H1 (cell line): ENCODE data around the gene NMT2. TPM values are rescaled to one million over a fixed set of nuclear protein-coding genes. Genes with fewer than 3 reads are reported as not detected.

Source experiments
- CTCF ChIA-PET: fragments of 300-600 bp; sonication (Branson Sonifier 250); formaldehyde crosslinking; loops from one replicate; lab custom pipeline; 2021; ENCODE audit not compliant: partially characterized antibody; lab: Charles Lee
- POLR2A ChIA-PET: fragments of 300-600 bp; sonication (Branson Sonifier 250); formaldehyde crosslinking; loops from one replicate; lab custom pipeline; 2021; ENCODE audit warnings: inconsistent platforms; ENCODE audit not compliant: partially characterized antibody; lab: Charles Lee
- DNase-seq, 2 experiments: peaks; one replicate each; pipeline versions ENCODE4 v3.0.0 to v3.0.0-alpha.2; 2010 to 2022; ENCODE audit warnings: low spot score in 2 of 2, low read depth in 1 of 2, mixed read lengths in 1 of 2
- FAIRE-seq: peaks from 2 replicates; lab custom pipeline; 2011; peaks lifted over from hg19 to GRCh38; lab: Jason Lieb, UNC
- H2AFZ ChIP-seq: 2 replicates; pipeline ENCODE4 v1.8.1; 2012; ENCODE audit warnings: low read length, inconsistent platforms
- H2AK5ac ChIP-seq: 2 replicates; pipeline ENCODE4 v1.6.1; 2013; ENCODE audit warnings: low read depth, low read length
- H2BK120ac ChIP-seq: replicated peaks from 2 replicates; pipeline ENCODE3; 2013; ENCODE audit warnings: low read depth, low read length, inconsistent platforms
- H2BK12ac ChIP-seq: 2 replicates; pipeline ENCODE4 v1.6.1; 2013; ENCODE audit warnings: low read depth, low read length
- H2BK15ac ChIP-seq: 2 replicates; pipeline ENCODE4 v1.6.1; 2013; ENCODE audit warnings: low read length
- H2BK20ac ChIP-seq: 2 replicates; pipeline ENCODE4 v1.6.1; 2013; ENCODE audit warnings: low read length
- H2BK5ac ChIP-seq: 2 replicates; pipeline ENCODE4 v1.6.1; 2013; ENCODE audit warnings: low read depth, low read length
- H3K14ac ChIP-seq: 2 replicates; pipeline ENCODE4 v1.6.1; 2013; ENCODE audit warnings: inconsistent platforms; ENCODE audit not compliant: insufficient read length
- H3K18ac ChIP-seq: 2 replicates; pipeline ENCODE4 v1.6.1; 2013; ENCODE audit warnings: low read length; ENCODE audit errors: extremely low read depth
- H3K23ac ChIP-seq: 2 replicates; pipeline ENCODE4 v1.6.1; 2013; ENCODE audit warnings: inconsistent platforms; ENCODE audit not compliant: insufficient read length
- H3K23me2 ChIP-seq: 2 replicates; pipeline ENCODE4 v1.6.1; 2013; ENCODE audit warnings: low read depth, low read length
- H3K27ac ChIP-seq: 2 replicates; pipeline ENCODE4 v1.6.1; 2011; ENCODE audit warnings: low read depth, low read length, inconsistent platforms
- H3K27me3 ChIP-seq, 4 experiments: replicated peaks in 1 of 4; 1 replicate in 1 of 4; 2 replicates in 3 of 4; pipeline versions ENCODE4 v1.6.1 to v1.8.1; 2011 to 2013; ENCODE audit warnings: low read length in 3 of 4, mild to moderate bottlenecking in 3 of 4, inconsistent platforms in 2 of 4, mixed read lengths in 2 of 4, moderate library complexity in 1 of 4; ENCODE audit not compliant: control insufficient read depth in 3 of 4, insufficient read depth in 3 of 4; ENCODE audit errors: extremely low read depth in 1 of 4
- H3K36me3 ChIP-seq, 4 experiments: 2 replicates each; pipeline versions ENCODE4 v1.6.1 to v1.8.1; 2011 to 2013; ENCODE audit warnings: mild to moderate bottlenecking in 4 of 4, low read length in 3 of 4, moderate library complexity in 2 of 4, control low read depth in 1 of 4, inconsistent platforms in 1 of 4; ENCODE audit not compliant: insufficient read depth in 4 of 4, control insufficient read depth in 2 of 4
- H3K4ac ChIP-seq: replicated peaks from 2 replicates; pipeline ENCODE3; 2013; ENCODE audit warnings: low read length, low read depth, mixed read lengths, inconsistent platforms; ENCODE audit not compliant: insufficient read length
- H3K4me1 ChIP-seq, 4 experiments: replicated peaks in 1 of 4; 1 replicate in 1 of 4; 2 replicates in 3 of 4; pipeline versions ENCODE4 v1.6.1 to v1.8.1; 2011 to 2013; ENCODE audit warnings: low read length in 3 of 4, inconsistent platforms in 2 of 4, mixed read lengths in 1 of 4; ENCODE audit not compliant: insufficient read depth in 4 of 4, control insufficient read depth in 3 of 4
- H3K4me2 ChIP-seq, 2 experiments: 2 replicates each; pipeline versions ENCODE4 v1.6.1 to v1.8.1; 2011 to 2013; ENCODE audit warnings: low read depth in 2 of 2, low read length in 2 of 2, control low read depth in 1 of 2, inconsistent platforms in 1 of 2, mild to moderate bottlenecking in 1 of 2; ENCODE audit not compliant: insufficient read depth in 1 of 2
- H3K4me3 ChIP-seq, 4 experiments: fragments of 200-600, 300-600 bp in 1 of 4; sonication (generic), shearing (Covaris generic), sonication (Bioruptor Twin) in 1 of 4; 2 replicates each; pipeline versions ENCODE4 v1.5.1 to v1.8.1; 2011 to 2016; ENCODE audit warnings: low read length in 4 of 4, low read depth in 3 of 4, control low read depth in 2 of 4, inconsistent platforms in 2 of 4, mild to moderate bottlenecking in 2 of 4, mixed read lengths in 1 of 4, moderate library complexity in 1 of 4; ENCODE audit not compliant: insufficient read depth in 2 of 4; ENCODE audit errors: extremely low read depth in 1 of 4
- H3K56ac ChIP-seq: replicated peaks from 2 replicates; pipeline ENCODE3; 2013; ENCODE audit warnings: low read depth, mild to moderate bottlenecking, mixed read lengths, low read length, inconsistent platforms; ENCODE audit not compliant: insufficient read length
- H3K79me1 ChIP-seq: 2 replicates; pipeline ENCODE4 v1.6.1; 2013; ENCODE audit warnings: low read depth, low read length, control low read depth
- H3K79me2 ChIP-seq, 2 experiments: 2 replicates each; pipeline versions ENCODE4 v1.6.1 to v1.8.1; 2012 to 2013; ENCODE audit warnings: low read length in 2 of 2, mild to moderate bottlenecking in 2 of 2, inconsistent platforms in 1 of 2; ENCODE audit not compliant: insufficient read depth in 2 of 2, control insufficient read depth in 1 of 2
- H3K9ac ChIP-seq, 4 experiments: replicated peaks in 1 of 4; 1 replicate in 1 of 4; 2 replicates in 3 of 4; pipeline versions ENCODE4 v1.6.1 to v1.8.1; 2011 to 2013; ENCODE audit warnings: low read depth in 3 of 4, low read length in 3 of 4, control low read depth in 2 of 4, mild to moderate bottlenecking in 2 of 4, moderate library complexity in 2 of 4, inconsistent platforms in 1 of 4; ENCODE audit errors: extremely low read depth in 1 of 4
- H3K9me3 ChIP-seq, 2 experiments: 2 replicates each; pipeline versions ENCODE4 v1.6.1 to v1.8.1; 2012 to 2013; ENCODE audit warnings: mild to moderate bottlenecking in 2 of 2, moderate library complexity in 2 of 2, control low read depth in 1 of 2, inconsistent platforms in 1 of 2, low read depth in 1 of 2, low read length in 1 of 2, mixed read lengths in 1 of 2; ENCODE audit not compliant: insufficient read depth in 2 of 2
- H4K20me1 ChIP-seq, 2 experiments: replicated peaks in 1 of 2; 2 replicates each; pipeline versions ENCODE3 to v1.8.1; 2011 to 2013; ENCODE audit warnings: inconsistent platforms in 2 of 2, low read length in 2 of 2, mild to moderate bottlenecking in 1 of 2; ENCODE audit not compliant: insufficient read depth in 2 of 2, control insufficient read depth in 1 of 2
- H4K5ac ChIP-seq: 2 replicates; pipeline ENCODE4 v1.6.1; 2013; ENCODE audit warnings: low read length, low read depth, mixed read lengths, inconsistent platforms; ENCODE audit not compliant: insufficient read length
- H4K8ac ChIP-seq: 2 replicates; pipeline ENCODE4 v1.8.0; 2013; ENCODE audit warnings: mild to moderate bottlenecking, moderate library complexity, low read length, inconsistent platforms; ENCODE audit not compliant: insufficient read depth; ENCODE audit errors: extremely low read depth
- H4K91ac ChIP-seq: replicated peaks from 2 replicates; pipeline ENCODE3; 2013; ENCODE audit warnings: low read length, mixed read lengths, inconsistent platforms; ENCODE audit not compliant: insufficient read length
- BACH1 ChIP-seq: IDR thresholded peaks from 2 replicates; pipeline ENCODE4 v1.6.1; 2012; ENCODE audit warnings: low read length, improper control_type of control experiment
- CHD1 ChIP-seq: IDR thresholded peaks from 2 replicates; pipeline ENCODE4 v1.6.1; 2012; ENCODE audit warnings: low read depth, low read length, improper control_type of control experiment
- CREB1 ChIP-seq: IDR thresholded peaks from 2 replicates; pipeline ENCODE4 v1.6.1; 2012; ENCODE audit warnings: inconsistent platforms
- JUND ChIP-seq: IDR thresholded peaks from 2 replicates; pipeline ENCODE4 v1.6.1; 2011; ENCODE audit warnings: mild to moderate bottlenecking, improper control_type of control experiment, low read length
- KDM4A ChIP-seq: IDR thresholded peaks from one replicate; pipeline ENCODE4 v1.7.1; 2012; ENCODE audit warnings: low read depth, mild to moderate bottlenecking, moderate library complexity, low read length, inconsistent platforms; ENCODE audit not compliant: severe bottlenecking
- RNF2 ChIP-seq: fragments of 200-900, 300-1000 bp; sonication (generic); IDR thresholded peaks from 2 replicates; pipeline ENCODE4 v1.7.1; 2016; ENCODE audit warnings: borderline replicate concordance, low read depth, mild to moderate bottlenecking, antibody characterized with exemption, low read length; ENCODE audit not compliant: poor library complexity, severe bottlenecking; ENCODE audit errors: missing control alignments
- SAP30 ChIP-seq: fragments of 300-600 bp; sonication (generic); IDR thresholded peaks from 2 replicates; pipeline ENCODE4 v1.7.1; 2012; ENCODE audit warnings: low read length, moderate library complexity, mild to moderate bottlenecking, inconsistent platforms; ENCODE audit not compliant: insufficient read depth, insufficient replicate concordance
- SIN3A ChIP-seq, 2 experiments: IDR thresholded peaks in 1 of 2; conservative IDR thresholded peaks in 1 of 2; 2 replicates each; pipeline ENCODE4 v1.6.1; 2011 to 2012; ENCODE audit warnings: low read length in 2 of 2, improper control_type of control experiment in 1 of 2, low read depth in 1 of 2, mild to moderate bottlenecking in 1 of 2
- TAF7 ChIP-seq: optimal IDR thresholded peaks from 2 replicates; pipeline ENCODE3; 2011; ENCODE audit warnings: low read depth, mild to moderate bottlenecking, inconsistent platforms, low read length, moderate library complexity, borderline replicate concordance
- YY1 ChIP-seq: IDR thresholded peaks from 2 replicates; pipeline ENCODE4 v1.6.1; 2011; ENCODE audit warnings: low read depth, mild to moderate bottlenecking, low read length
- WGBS, 2 experiments: shearing (Covaris generic) in 1 of 2; methylation state at CpG; one replicate each; pipeline versions ENCODE4 v1.1.6 to v1.1.7; 2013 to 2015; ENCODE audit warnings: low lambda C conversion rate in 2 of 2, mixed read lengths in 2 of 2, inconsistent platforms in 1 of 2, low coverage in 1 of 2, missing lambda C conversion rate in 1 of 2; ENCODE audit not compliant: insufficient replicate concordance in 2 of 2, insufficient coverage in 1 of 2, insufficient read length in 1 of 2; ENCODE audit errors: extremely low coverage in 1 of 2, missing lambda C conversion rate in 1 of 2; 5-methylcytosine and 5-hydroxymethylcytosine counted together
- polyA plus RNA-seq, 7 experiments: library from polyadenylated mRNA; depleted of rRNA in 3 of 7; stranded (reverse) in 5 of 7; unstranded in 2 of 7; fragments of >200 nt in 5 of 7; fragments of 200-250 nt in 2 of 7; gene quantifications; 1 replicate in 5 of 7; 2 replicates in 1 of 7; 4 replicates in 1 of 7; pipeline versions ENCODE4 v1.2.1 to v1.2.3, GENCODE V29; 2011 to 2013; ENCODE audit warnings: missing spikeins in 2 of 7, mixed read lengths in 2 of 7
- total RNA-seq: library from RNA; stranded (reverse); fragmentation: NEBNext Ultra II Directional; extraction: Animal tissue kit (Norgen Biotek cat#: 25700); gene quantifications from 2 replicates; pipeline ENCODE4 v1.2.1, GENCODE V29; 2021
- TF ChIP-seq, protein P1 (sequence below), 3 experiments: IDR thresholded peaks; 1 replicate in 2 of 3; 2 replicates in 1 of 3; pipeline versions ENCODE4 v1.5.1 to v1.6.1; 2011; ENCODE audit warnings: low read length in 3 of 3, mild to moderate bottlenecking in 3 of 3, inconsistent platforms in 2 of 3, low read depth in 1 of 3, moderate library complexity in 1 of 3; ENCODE audit not compliant: insufficient read depth in 1 of 3; ENCODE audit errors: control extremely low read depth in 1 of 3

NMT2 gene
- total and polyA plus RNA-seq, 2 of the 8 experiments (the other 6 are each of a cell fraction or from before 2014, with no cell fraction given): 4.4 to 15.4 TPM

DNA sequence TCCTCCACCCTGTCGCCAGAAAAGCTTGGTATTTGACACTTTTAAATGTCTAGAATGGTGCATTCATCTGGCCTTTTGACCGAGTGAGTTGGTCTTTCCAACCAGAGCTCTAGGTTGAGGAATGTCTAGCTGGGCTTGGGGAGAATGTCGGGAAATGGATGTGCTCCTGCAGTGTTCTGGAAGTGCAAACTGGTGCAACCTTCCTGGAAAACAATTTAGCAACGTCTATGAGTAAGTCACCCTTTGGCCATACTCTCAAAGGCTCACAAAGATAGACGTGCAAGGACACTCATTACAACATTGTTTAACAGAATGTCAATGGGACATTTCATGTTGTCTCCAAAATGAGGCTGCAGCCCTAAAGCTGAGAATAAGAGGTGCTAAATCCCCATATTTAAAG lies 12.2 kb upstream of the NMT2 start:
- Histone ChIP-seq H3K23ac (no peak overlapping the region), H3K36me3 (no peaks in the 10 kb centered on the region), H3K23me2 (no peaks in the 10 kb centered on the region), H3K4ac (no peak overlapping the region), H4K5ac (no peak overlapping the region), H4K91ac (no peak overlapping the region), H3K79me2 (no peaks in the 10 kb centered on the region), H2AK5ac (no peak overlapping the region), H4K20me1 (no peaks in the 10 kb centered on the region), H2BK5ac (no peak overlapping the region), H3K4me1 (no peaks in the 10 kb centered on the region), H3K18ac (no peak overlapping the region), H3K4me2 (no peak overlapping the region), H3K56ac (no peak overlapping the region), H3K27ac (no peak overlapping the region), H2AFZ (no peak overlapping the region), H2BK120ac (no peak overlapping the region), H3K79me1 (no peaks in the 10 kb centered on the region), H4K8ac (no peak overlapping the region), H2BK20ac (no peak overlapping the region), H3K14ac (no peak overlapping the region), H2BK15ac (no peak overlapping the region), H3K9ac (no peak overlapping the region), H2BK12ac (no peak overlapping the region), H3K4me3 (no peak overlapping the region), H3K27me3 (no peaks in the 10 kb centered on the region), H3K9me3 (no peaks in the 10 kb centered on the region)
- no peak for DNase-seq
- ChIA-PET CTCF (interaction anchor here (0.8 to 2.9 kb wide), 8 partner anchors 8 to 239 kb away, joined by 3 to 11 read pairs (median 3); no protein-coding TSS in a partner anchor), POLR2A (interaction anchor here (1.0 kb wide), 1 partner anchor 13 kb away, joined by 3 read pairs; no protein-coding TSS in a partner anchor)
- 87% methylated on average over 5 of the region's 5 CpGs; no CpG with 5 or more reads in 1 of the 2 experiments for WGBS, 2 experiments
- FAIRE-seq: no peak
- TF ChIP-seq CREB1 (no peak), BACH1 (no peak), SAP30 (no peak), YY1 (no peak), KDM4A (no peak), SIN3A (conservative IDR thresholded peaks at IDR 0.05 in 1 of 2, IDR thresholded peaks at IDR 0.05 in 1 of 2; ENCODE audit: low read depth in 1 of 2, low read length in 2 of 2) (no peak), CHD1 (no peak), RNF2 (no peak), JUND (no peak), TAF7 (no peak)
- TF ChIP-seq, protein P1, sequence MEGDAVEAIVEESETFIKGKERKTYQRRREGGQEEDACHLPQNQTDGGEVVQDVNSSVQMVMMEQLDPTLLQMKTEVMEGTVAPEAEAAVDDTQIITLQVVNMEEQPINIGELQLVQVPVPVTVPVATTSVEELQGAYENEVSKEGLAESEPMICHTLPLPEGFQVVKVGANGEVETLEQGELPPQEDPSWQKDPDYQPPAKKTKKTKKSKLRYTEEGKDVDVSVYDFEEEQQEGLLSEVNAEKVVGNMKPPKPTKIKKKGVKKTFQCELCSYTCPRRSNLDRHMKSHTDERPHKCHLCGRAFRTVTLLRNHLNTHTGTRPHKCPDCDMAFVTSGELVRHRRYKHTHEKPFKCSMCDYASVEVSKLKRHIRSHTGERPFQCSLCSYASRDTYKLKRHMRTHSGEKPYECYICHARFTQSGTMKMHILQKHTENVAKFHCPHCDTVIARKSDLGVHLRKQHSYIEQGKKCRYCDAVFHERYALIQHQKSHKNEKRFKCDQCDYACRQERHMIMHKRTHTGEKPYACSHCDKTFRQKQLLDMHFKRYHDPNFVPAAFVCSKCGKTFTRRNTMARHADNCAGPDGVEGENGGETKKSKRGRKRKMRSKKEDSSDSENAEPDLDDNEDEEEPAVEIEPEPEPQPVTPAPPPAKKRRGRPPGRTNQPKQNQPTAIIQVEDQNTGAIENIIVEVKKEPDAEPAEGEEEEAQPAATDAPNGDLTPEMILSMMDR (IDR thresholded peaks at IDR 0.05; ENCODE audit: control extremely low read depth in 1 of 3, insufficient read depth in 1 of 3, low read depth in 1 of 3, low read length in 3 of 3): no peak
